BLaER1 (cell line): Measurements from ENCODE around the gene CD63.
A peak's percentile ranks its signal among the peaks of the same experiment; 100 is the strongest.

Source experiments
- H3K27ac ChIP-seq: shearing (Covaris generic); formaldehyde crosslinking; 2 replicates; pipeline ENCODE4 v1.8.1; 2022
- H3K27me3 ChIP-seq: shearing (Covaris generic); formaldehyde crosslinking; 2 replicates; pipeline ENCODE4 v1.8.1; 2022
- H3K36me3 ChIP-seq: shearing (Covaris generic); formaldehyde crosslinking; 2 replicates; pipeline ENCODE4 v1.8.1; 2022
- H3K4me1 ChIP-seq: shearing (Covaris generic); formaldehyde crosslinking; 2 replicates; pipeline ENCODE4 v1.8.1; 2022
- H3K4me2 ChIP-seq: shearing (Covaris generic); formaldehyde crosslinking; 2 replicates; pipeline ENCODE4 v1.8.1; 2022
- H3K4me3 ChIP-seq: shearing (Covaris generic); formaldehyde crosslinking; 2 replicates; pipeline ENCODE4 v1.8.1; 2022
- H3K9ac ChIP-seq: shearing (Covaris generic); formaldehyde crosslinking; 2 replicates; pipeline ENCODE4 v1.8.1; 2022
- H3K9me3 ChIP-seq: shearing (Covaris generic); formaldehyde crosslinking; 2 replicates; pipeline ENCODE4 v1.8.1; 2022
- H4K20me1 ChIP-seq: shearing (Covaris generic); formaldehyde crosslinking; 2 replicates; pipeline ENCODE4 v1.8.1; 2022
- Cebpa-rat ChIP-seq: shearing (Covaris generic); IDR thresholded peaks from 2 replicates; pipeline ENCODE4 v1.8.1; 2022

Gene CD63

DNA sequence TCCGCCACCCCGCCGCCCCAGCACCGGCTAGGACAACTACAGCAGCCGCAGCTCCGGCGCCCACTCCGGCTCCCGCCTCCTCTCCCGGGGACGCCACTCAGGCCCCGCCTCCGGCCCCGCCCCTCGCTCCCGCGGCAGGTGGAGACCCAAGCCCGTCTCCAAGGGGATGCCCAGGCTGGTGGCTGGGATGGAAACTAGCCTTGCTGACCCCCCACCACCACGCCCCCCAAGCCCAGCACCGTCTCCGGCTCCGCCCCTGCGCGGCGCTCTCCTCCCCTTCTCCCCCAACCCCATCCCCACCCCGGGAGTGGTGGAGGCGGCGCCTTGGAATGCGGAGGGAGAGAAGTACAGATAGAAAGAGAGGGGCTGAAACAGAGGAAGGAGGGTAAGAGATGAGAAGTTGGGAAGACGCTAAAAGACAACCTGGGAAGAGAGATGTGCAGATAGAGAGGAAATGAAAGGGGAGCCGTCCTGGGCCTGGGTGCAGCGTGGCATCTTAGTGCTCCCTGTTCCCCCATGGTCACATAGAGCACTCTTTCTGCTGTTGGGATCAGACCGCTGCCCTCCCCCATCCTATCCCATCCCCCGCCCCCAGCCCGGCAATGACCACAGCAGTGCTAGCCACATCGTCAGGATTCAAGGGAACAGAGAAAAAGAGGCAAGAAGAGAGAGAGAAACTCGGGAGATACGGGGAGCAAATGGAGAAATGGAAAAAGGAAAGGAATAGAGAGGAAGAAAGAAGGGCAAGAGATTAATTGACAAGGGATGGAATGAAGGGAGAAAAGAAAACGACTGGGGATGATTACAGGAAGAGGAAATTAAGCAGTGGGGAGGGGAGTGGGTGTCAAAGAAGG is 20.7 kb downstream of the CD63 start, which contains the start of gene ITGA7:
ITGA7 (minus strand) TSS at position 64 of the 854 bp plus-strand sequence. CDS start 222 bp downstream, outside the sequence.
- peaks cover 37% of the 10 kb centered on the region for H3K4me1 ChIP-seq
- H3K36me3 ChIP-seq = no peaks in the 10 kb centered on the region
- no peaks in the 10 kb centered on the region for H4K20me1 ChIP-seq
- H3K9me3 ChIP-seq = no peaks in the 10 kb centered on the region
- no peak within 1 kb of the TSS for H3K27ac ChIP-seq
- peak within 1 kb of the TSS; percentile 97 for H3K4me2 ChIP-seq
- no peak within 1 kb of the TSS; the same call in 1 of the 2 replicates for H3K9ac ChIP-seq
- no peak for TF ChIP-seq Cebpa-rat
- peaks cover 23% of the 10 kb centered on the region for H3K27me3 ChIP-seq
- peak within 1 kb of the TSS; percentile 67 for H3K4me3 ChIP-seq

DNA sequence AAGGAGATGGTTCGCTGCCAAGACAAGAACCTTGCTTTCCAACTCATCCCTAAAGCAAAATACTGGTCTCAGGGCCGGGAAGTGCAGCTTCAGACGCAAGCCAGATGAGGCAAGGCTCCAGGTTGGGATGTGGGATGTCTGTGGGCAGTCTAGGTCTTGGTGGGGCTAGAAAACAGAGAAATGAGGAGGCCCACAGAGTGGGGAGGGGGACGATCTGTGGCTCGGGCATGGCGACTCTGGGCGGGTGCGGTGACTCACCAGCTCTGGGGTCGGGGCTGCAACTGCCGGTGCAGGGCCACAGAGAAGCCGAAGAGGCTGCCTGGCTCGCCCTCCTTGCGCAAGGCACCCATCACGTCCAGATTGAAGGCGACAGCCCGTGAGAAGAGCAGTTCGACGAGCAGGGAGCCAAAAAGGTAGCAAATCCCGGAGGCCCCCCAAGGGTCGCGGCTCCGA is 21.6 kb downstream of the CD63 start:
- peak; percentile 23; the same call in 1 of the 2 replicates for TF ChIP-seq Cebpa-rat
- H3K9ac ChIP-seq = no peak overlapping the region; the same call in 1 of the 2 replicates
- no peak overlapping the region for H3K27ac ChIP-seq
- no peaks in the 10 kb centered on the region for H4K20me1 ChIP-seq
- H3K9me3 ChIP-seq = no peaks in the 10 kb centered on the region
- peaks cover 23% of the 10 kb centered on the region for H3K27me3 ChIP-seq
- H3K36me3 ChIP-seq = no peaks in the 10 kb centered on the region
- peaks cover 37% of the 10 kb centered on the region for H3K4me1 ChIP-seq
- peak overlapping the region; percentile 97 for H3K4me2 ChIP-seq
- H3K4me3 ChIP-seq = peak overlapping the region; percentile 67

DNA sequence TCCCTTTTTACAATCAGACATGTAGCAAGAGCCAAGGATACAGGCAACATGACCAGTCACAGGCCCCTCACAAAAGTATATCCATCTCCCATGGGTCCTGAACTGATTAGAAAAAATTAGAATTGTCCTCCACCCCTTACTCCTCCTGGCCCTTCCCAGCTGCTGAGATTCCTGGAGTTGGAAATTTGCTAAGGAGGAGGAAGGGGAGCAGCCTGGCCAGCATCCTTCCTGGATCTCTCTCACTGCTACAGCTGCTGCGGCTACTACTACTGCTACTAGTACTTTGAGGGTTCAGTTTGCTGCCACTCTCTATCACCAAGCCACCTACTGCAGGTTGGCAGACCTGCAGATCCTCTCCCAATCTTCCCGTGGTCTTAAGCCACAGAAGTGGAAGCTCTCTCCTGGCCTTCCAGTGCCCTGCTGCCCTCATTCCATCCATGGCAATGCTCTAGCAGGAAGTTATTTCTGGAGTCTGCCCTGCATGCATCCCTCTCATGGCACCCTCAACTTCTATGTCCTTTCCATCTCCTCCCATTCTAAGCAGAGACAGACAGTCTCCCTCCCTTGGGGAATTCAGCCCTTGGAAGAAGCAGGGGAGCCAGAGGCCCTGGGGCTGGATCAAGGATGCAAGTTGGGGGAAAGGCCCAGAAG is 22.1 kb downstream of the CD63 start:
- no peaks in the 10 kb centered on the region for H3K9me3 ChIP-seq
- no peaks in the 10 kb centered on the region for H3K36me3 ChIP-seq
- H3K4me3 ChIP-seq = peak overlapping the region; percentile 67; the same call in 1 of the 2 replicates
- TF ChIP-seq Cebpa-rat = no peak
- peaks cover 23% of the 10 kb centered on the region for H3K27me3 ChIP-seq
- H3K4me1 ChIP-seq = peaks cover 37% of the 10 kb centered on the region
- H4K20me1 ChIP-seq = no peaks in the 10 kb centered on the region
- peak overlapping the region; percentile 97 for H3K4me2 ChIP-seq
- no peak overlapping the region for H3K9ac ChIP-seq
- H3K27ac ChIP-seq = no peak overlapping the region

DNA sequence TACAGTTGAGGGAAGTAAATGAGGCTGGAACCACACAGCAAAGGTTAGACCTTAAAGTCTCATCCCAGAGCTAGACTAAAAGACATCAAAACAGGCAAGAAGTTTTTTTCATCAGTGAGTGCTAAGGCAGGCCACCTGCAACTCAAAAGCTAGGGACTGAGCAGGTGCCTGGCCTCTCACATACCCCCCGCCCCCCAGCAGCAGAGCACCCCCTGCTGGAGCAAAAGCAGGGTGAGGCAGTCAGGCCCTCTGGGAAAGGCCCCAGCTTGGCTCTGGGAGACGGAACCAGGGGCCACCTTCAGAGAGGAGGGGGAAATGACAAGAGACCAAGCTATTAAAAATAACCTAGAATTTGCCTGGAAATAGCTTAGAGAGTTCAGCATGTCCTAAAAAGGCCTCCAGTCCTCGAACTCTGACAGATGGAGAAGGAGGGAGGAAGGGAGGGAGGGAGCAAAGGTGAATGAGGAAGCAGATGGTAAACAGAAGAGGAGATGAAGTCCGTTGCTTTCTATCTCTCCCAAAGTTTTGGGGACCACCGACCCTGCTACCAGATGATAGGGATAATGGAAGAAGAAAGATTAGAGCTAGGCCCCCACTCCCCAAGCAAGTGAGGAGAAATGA is 22.9 kb downstream of the CD63 start:
- Histone ChIP-seq H3K9ac (no peak overlapping the region), H3K27ac (no peak overlapping the region), H4K20me1 (no peaks in the 10 kb centered on the region), H3K4me2 (no peak overlapping the region; the same call in 1 of the 2 replicates), H3K9me3 (no peaks in the 10 kb centered on the region), H3K27me3 (peaks cover 23% of the 10 kb centered on the region), H3K4me3 (no peak overlapping the region), H3K4me1 (peaks cover 37% of the 10 kb centered on the region), H3K36me3 (no peaks in the 10 kb centered on the region)
- no peak for TF ChIP-seq Cebpa-rat

DNA sequence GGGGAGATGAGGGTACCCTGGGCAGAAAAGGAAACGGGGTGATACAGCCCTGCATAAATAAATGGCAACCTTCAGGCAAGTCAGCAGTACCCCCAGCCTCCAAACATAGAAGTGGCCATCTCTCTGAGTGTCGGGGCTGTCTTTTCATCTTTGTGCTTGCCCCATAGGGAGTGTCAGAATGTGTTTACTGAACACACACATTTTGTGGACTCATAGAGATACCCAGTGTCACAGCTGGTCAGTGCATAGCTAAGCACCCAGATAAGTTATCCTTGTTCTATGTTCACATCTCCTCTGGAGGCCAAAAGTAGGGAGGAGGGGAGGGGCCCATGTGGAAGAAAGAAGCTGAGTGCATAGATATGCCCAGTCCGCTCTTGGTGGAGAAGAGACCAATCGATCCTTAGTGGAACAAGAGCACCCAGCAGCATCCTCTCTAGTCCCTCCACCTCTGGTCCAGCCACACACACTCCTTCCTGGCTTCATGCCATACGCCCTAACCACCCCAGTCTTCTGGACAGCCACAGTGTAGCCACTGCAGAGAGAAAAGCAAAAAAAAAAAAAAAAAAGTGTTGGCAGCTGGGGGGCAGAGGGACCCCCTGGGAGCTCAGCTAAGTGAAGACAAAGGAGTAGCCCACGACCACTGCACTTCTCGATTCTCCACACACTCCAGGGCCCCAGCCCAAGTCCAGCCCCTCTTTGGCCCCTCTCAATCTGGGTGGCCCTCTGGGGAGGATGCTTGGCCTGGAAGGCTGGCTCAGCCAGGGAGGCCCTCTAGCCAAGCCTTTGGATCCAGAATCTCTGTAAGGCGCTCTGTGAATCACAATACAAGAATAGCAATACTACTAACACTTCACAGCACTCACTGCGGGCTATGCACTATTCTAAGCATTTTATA is 23.7 kb downstream of the CD63 start:
- Histone ChIP-seq H3K9me3 (no peaks in the 10 kb centered on the region), H3K4me2 (no peak overlapping the region), H3K27ac (no peak overlapping the region), H4K20me1 (no peaks in the 10 kb centered on the region), H3K4me3 (no peak overlapping the region), H3K27me3 (peaks cover 23% of the 10 kb centered on the region), H3K9ac (no peak overlapping the region), H3K4me1 (peaks cover 37% of the 10 kb centered on the region), H3K36me3 (no peaks in the 10 kb centered on the region)
- no peak for TF ChIP-seq Cebpa-rat

DNA sequence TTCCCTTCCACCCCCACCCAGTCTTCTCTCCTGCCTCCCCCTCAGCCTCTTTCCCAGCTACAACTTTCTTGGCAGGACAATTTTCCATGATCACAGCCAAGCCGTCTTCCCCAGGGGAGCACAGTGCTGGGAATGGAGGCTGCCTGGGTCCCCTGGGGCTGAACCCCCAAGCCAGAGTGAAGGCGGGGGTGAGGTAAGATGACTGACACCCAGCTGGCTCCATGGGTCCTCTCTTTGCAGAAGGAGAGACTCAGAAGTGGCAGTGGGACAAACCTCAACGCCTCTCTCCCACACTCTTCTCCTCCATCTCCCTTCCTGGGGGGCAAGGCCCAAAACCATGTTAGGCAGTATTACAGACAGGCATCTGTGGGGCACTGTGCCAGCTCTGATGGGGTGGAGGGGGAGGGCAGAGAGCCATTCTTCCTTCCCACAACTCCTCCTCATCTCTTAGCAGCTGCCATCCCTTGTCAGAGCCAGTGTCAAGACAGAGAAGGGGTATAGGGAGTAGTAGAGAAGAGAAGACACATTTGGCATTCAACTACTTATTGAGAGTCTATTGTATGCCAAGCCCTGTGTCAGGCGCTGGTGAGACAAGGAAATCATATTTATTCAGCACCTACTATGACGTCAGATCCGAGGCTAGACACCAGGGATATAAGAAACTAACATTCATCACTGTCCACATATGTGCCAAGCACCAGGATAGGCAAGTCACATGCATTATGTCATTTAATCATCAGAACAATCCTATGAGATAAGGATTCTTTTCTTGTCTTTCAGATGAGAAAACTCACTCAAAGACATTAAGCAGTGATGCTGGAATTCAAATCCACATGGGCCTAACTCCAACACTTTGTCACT is 24.7 kb downstream of the CD63 start:
- Histone ChIP-seq H3K9me3 (no peaks in the 10 kb centered on the region), H3K4me1 (peaks cover 29% of the 10 kb centered on the region), H3K27ac (no peak overlapping the region), H3K4me3 (no peak overlapping the region), H3K9ac (no peak overlapping the region), H3K27me3 (peaks cover 19% of the 10 kb centered on the region), H3K36me3 (no peaks in the 10 kb centered on the region), H3K4me2 (no peak overlapping the region), H4K20me1 (no peaks in the 10 kb centered on the region)
- no peak for TF ChIP-seq Cebpa-rat

DNA sequence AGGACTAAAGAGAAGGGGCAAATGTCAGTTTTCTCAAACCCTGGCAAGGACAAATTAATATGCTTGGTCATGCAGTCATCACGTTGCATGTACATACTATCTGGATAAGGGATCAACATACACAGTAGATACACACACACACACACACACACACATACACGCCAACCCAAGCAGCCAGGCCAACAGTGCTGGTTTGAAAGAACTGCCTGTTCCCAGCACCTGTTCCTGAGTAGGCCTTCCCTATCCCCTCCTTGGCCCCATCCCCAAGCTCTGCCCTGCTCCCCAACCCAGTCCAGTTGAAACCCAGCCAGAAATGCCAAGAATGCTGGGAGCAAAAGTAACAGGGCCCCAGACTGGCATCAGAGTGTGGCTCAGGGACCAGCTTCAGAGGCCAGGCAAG is 25.5 kb downstream of the CD63 start:
- H3K9ac ChIP-seq = no peak overlapping the region
- peaks cover 13% of the 10 kb centered on the region for H3K27me3 ChIP-seq
- H3K9me3 ChIP-seq = no peaks in the 10 kb centered on the region
- H3K27ac ChIP-seq = no peak overlapping the region
- no peak overlapping the region for H3K4me3 ChIP-seq
- H3K4me1 ChIP-seq = peaks cover 21% of the 10 kb centered on the region
- no peaks in the 10 kb centered on the region for H4K20me1 ChIP-seq
- no peak overlapping the region for H3K4me2 ChIP-seq
- no peak for TF ChIP-seq Cebpa-rat
- no peaks in the 10 kb centered on the region for H3K36me3 ChIP-seq

DNA sequence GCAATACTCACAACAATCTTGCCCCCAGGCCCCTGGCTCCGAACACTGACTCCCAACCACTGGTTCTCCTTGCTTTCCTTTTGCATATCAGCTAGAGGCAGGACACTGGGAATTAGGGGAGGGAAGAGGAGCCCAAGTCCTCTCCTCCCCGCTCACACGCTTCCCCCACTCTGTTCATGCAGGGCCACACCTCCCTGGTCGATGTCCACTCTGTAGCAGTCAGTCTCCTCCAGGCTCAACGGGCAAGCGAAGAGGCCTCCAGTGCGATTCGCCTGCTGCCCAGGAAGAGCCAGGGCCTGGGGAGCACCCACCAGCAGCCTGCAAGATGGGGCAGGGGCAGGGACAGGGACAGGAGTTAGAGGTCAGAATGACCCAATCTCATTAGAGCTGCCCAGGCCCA is 25.9 kb downstream of the CD63 start:
- Histone ChIP-seq H3K9ac (no peak overlapping the region), H3K9me3 (no peaks in the 10 kb centered on the region), H3K4me2 (no peak overlapping the region), H3K36me3 (no peaks in the 10 kb centered on the region), H3K27ac (no peak overlapping the region), H3K27me3 (peaks cover 13% of the 10 kb centered on the region), H3K4me3 (no peak overlapping the region), H3K4me1 (peaks cover 17% of the 10 kb centered on the region), H4K20me1 (no peaks in the 10 kb centered on the region)
- TF ChIP-seq Cebpa-rat = no peak
